Smooth muscle cell of the coronary artery (primary cell): Measurements from ENCODE around the gene PEX6. TPM values are rescaled to one million over a fixed set of nuclear protein-coding genes. Genes with fewer than 3 reads are reported as not detected.

Experiments used
- total RNA-seq: library from RNA; depleted of rRNA; stranded (reverse); fragments of >200 nt; gene quantifications from 2 replicates; pipeline ENCODE4 v1.2.3, GENCODE V29; 2014; ENCODE audit warnings: low replicate concordance

Gene PEX6, protein sequence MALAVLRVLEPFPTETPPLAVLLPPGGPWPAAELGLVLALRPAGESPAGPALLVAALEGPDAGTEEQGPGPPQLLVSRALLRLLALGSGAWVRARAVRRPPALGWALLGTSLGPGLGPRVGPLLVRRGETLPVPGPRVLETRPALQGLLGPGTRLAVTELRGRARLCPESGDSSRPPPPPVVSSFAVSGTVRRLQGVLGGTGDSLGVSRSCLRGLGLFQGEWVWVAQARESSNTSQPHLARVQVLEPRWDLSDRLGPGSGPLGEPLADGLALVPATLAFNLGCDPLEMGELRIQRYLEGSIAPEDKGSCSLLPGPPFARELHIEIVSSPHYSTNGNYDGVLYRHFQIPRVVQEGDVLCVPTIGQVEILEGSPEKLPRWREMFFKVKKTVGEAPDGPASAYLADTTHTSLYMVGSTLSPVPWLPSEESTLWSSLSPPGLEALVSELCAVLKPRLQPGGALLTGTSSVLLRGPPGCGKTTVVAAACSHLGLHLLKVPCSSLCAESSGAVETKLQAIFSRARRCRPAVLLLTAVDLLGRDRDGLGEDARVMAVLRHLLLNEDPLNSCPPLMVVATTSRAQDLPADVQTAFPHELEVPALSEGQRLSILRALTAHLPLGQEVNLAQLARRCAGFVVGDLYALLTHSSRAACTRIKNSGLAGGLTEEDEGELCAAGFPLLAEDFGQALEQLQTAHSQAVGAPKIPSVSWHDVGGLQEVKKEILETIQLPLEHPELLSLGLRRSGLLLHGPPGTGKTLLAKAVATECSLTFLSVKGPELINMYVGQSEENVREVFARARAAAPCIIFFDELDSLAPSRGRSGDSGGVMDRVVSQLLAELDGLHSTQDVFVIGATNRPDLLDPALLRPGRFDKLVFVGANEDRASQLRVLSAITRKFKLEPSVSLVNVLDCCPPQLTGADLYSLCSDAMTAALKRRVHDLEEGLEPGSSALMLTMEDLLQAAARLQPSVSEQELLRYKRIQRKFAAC
- 27.5 and 28.6 TPM in 2 replicates for total RNA-seq

DNA sequence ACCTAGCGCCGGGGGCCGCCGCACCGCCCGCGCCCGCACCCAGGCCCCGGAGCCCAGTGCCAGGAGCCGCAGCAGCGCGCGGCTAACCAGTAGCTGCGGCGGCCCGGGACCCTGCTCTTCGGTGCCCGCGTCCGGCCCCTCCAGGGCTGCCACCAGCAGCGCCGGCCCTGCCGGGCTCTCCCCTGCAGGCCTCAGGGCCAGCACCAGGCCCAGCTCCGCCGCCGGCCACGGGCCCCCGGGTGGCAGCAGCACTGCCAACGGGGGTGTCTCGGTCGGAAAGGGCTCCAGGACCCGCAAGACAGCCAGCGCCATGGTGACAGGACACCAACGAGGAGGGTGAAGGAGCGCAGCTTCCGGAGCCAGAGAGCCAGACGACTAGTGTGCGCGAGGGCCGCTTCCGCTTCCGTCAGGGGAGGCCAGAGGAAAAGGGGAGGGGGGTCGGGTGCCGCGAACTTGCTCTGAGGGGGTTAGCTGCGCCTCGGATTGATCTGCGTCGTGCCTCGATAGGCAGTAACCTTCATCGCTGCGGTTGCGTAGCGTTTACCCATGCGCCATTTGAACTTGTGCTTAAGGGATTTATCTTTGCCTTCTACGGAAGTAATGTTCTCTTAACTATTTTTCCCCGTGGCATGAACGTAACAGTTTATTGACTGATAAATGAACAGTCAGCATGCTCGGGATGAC is at the start of gene PEX6:
TSS of gene PEX6 (minus strand) at position 343 of the 684 bp plus-strand sequence. CDS start at position 312, 31 bp downstream.

GRCh38 chr6:43021270-43022047 is 42.5 kb upstream of the PEX6 start, which contains the start of gene RRP36:
TSS of gene RRP36 (plus strand) at chr6:43021623. CDS start at chr6:43021655, 32 bp downstream.

GRCh38 chr6:43013843-43014433 is 35.0 kb upstream of the PEX6 start, which contains the start of the genes KLHDC3 and MEA1:
TSS of gene KLHDC3 (plus strand) at chr6:43014249. CDS start at chr6:43017193, 2,944 bp downstream.
TSS of gene MEA1 (minus strand) at chr6:43013946. CDS start at chr6:43013813, 133 bp downstream.

GRCh38 chr6:42984001-42984923 is 5.3 kb upstream of the PEX6 start, which contains the start of gene PPP2R5D:
TSS of gene PPP2R5D (plus strand) at chr6:42984570. CDS start at chr6:42984678, 108 bp downstream.

DNA sequence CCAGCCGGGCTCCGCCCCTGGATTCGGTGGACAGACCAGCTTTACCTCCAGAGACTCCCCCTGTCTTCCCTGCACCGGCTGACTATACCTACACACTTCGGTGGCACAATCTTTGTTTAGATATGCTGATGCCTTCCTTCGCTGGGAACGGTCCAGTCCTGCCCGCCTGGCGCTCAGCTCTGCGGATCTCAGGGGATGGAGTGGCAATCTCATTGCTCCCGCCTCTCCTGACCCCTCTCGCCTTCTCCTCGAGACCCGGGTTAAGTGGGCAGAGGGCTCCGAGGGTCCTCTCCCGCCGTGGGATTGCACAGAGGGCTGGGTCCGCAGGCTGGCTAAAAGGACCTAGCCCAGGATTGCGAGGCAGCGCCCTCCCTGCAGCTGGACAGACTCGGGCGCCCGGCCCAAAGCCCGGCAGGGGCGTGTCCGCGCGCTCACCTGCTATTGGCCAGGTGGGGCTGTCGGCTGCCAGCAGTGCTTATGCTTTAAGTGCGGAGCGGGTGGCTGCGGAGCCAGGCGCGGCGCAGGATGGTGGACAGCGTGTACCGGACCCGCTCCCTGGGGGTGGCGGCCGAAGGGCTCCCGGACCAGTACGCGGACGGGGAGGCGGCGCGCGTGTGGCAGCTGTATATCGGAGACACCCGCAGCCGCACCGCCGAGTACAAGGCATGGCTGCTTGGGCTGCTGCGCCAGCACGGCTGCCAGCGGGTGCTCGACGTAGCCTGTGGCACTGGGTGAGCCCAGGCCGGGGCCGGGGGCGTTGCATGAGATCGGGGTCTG is 18.6 kb downstream of the PEX6 start, which contains the start of gene GNMT:
TSS of gene GNMT (plus strand) at position 512 of the 777 bp plus-strand sequence. CDS start at position 526, 14 bp downstream.

DNA sequence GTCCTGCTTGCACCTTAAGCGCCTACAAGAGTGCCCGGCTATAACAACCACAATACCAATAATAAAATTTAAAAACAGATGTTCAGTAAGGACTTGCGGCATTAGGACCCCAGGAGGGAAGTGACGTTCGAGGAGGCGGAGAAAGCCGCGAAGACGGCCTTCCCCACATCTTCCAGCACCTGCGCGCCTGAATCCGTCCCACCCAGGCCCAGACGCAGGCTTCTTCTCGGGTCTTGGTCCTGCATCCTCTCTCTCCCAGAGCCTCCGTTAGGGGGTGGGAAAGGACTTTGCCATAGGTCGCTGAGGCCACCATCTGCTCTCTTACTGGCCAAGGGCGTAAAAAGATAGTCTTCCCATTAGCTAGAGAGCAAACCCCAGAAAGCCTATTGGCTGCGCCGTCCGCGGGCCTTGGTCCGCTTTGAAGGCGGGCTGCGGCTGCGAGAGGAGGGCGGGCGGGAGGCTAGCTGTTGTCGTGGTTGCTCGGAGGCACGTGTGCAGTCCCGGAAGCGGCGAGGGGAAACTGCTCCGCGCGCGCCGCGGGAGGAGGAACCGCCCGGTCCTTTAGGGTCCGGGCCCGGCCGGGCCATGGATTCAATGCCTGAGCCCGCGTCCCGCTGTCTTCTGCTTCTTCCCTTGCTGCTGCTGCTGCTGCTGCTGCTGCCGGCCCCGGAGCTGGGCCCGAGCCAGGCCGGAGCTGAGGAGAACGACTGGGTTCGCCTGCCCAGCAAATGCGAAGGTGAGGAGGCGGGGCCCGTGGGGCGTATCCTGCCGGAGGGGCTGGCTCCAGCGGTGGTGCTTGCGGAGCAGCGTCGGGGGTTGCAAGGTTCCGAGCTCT is 49.8 kb downstream of the PEX6 start, which contains the start of gene CNPY3:
TSS of gene CNPY3 (plus strand) at position 495 of the 835 bp plus-strand sequence. CDS start at position 586, 91 bp downstream.

DNA sequence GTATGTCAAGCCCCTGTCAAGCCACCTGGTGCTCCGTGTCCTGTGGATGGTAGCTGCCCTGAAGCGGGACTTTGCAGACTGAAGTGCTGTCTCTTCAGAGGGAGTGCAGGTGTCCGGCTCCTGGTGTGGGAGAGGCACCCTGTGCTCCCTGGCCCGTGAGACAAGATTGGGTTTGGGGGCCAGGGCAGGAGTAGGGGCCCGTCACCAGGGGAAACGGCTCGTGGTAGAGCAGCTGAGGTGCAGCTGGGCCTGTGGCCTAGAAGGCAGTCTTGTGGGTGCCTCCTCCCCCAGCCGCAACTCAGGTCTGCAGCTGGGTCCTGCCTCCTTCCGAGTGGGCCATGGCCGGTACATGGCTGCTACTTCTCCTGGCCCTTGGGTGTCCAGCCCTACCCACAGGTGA is 63.2 kb downstream of the PEX6 start, which contains the start of gene PTCRA:
TSS of gene PTCRA (plus strand) at position 322 of the 400 bp plus-strand sequence. CDS start at position 339, 17 bp downstream.

Other genes starting within 250 kb of the PEX6 start
- 17.9 and 29.5 TPM in 2 replicates for gene TBCC, start 233.1 kb downstream of the PEX6 start, total RNA-seq
- 3.4 and 4.6 TPM in 2 replicates for gene BICRAL, start 197.1 kb downstream of the PEX6 start, total RNA-seq
- gene RPL7L1, start 99.6 kb downstream of the PEX6 start, total RNA-seq, result 43.6 and 81.3 TPM in 2 replicates
- gene PTCRA, start 63.1 kb downstream of the PEX6 start, total RNA-seq, result 0.53 TPM in 1 of 2 replicates, not detected in the other
- gene CNPY3, start 49.7 kb downstream of the PEX6 start, total RNA-seq, result 26.1 and 29.8 TPM in 2 replicates
- 0.15 TPM in 1 of 2 replicates, not detected in the other for gene GNMT, start 18.4 kb downstream of the PEX6 start, total RNA-seq
- gene PPP2R5D, start 5.4 kb upstream of the PEX6 start, total RNA-seq, result 29.6 and 36.7 TPM in 2 replicates
- 56.5 and 67.0 TPM in 2 replicates for gene MEA1, start 34.8 kb upstream of the PEX6 start, total RNA-seq
- 77.9 and 99.2 TPM in 2 replicates for gene KLHDC3, start 35.1 kb upstream of the PEX6 start, total RNA-seq
- gene RRP36, start 42.4 kb upstream of the PEX6 start, total RNA-seq, result 28.5 and 67.1 TPM in 2 replicates
- 28.3 and 44.7 TPM in 2 replicates for gene CUL7, start 74.7 kb upstream of the PEX6 start, total RNA-seq
- 17.6 and 19.8 TPM in 2 replicates for gene MRPL2, start 80.3 kb upstream of the PEX6 start, total RNA-seq
- gene KLC4, start 80.5 kb upstream of the PEX6 start, total RNA-seq, result 15.2 and 23.5 TPM in 2 replicates
- 78.5 and 225 TPM in 2 replicates for gene PTK7, start 97.1 kb upstream of the PEX6 start, total RNA-seq
- 11.6 and 20.1 TPM in 2 replicates for gene SRF, start 192.1 kb upstream of the PEX6 start, total RNA-seq
- 17.5 and 26.4 TPM in 2 replicates for gene CUL9, start 203.0 kb upstream of the PEX6 start, total RNA-seq